Measurements from ENCODE around the gene ENKD1. TPM values are rescaled to one million over a fixed set of nuclear protein-coding genes. Genes with fewer than 3 reads are reported as not detected.
A peak's percentile ranks its signal among the peaks of the same experiment; 100 is the strongest.

Gene ENKD1
- total and polyA plus RNA-seq, 5 experiments from 2014 or later = 1.5 to 8.4 (median 2.8) TPM

DNA sequence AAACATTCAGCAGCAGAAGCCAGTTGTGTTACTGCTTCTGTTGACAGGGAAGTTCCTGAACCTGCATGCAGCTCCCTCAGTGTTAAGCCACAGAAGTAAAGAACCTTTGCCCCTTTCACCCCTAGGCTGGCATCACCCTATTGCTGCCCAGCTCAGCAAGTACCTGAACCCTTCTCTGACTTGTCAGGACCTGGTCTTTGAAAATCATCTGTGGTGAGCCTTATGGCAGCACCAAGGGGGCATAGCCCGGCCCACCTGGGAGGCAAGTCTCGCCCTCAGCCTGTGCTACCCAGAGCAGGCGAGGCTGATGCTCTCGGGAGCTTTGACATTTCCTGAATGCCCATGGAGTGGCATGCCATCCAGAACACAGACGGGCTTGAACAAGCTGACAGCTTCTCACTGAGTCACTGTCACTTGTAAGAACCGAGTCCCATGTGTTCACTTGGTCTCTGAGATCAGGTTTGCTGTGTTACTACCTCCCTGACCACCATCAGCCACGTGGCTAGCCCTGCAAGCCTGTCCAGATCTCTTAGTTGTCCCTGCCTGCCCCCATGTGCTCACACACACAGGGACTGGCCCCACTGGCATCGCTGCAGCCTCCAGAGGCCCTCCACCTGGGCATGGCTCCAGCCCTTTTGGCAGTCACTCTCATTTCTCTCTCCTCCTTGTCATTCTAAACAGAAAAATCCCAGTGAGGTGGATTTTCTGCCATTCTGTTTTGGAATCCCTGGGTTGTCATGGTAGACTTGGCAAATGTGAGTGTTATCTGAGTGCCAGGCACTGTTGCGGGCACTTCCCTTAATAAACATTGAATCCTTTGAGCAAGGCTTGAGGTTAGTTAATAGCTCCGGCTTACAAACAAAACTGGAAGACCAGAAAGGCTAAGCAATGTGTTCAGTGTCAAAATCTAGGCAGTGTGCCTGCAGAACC, 24.5 kb downstream of the ENKD1 start:
- peaks cover 4 to 21% (median 16%) of the 10 kb centered on the region in 4 donors for H3K4me1 Mint-ChIP-seq
- H3K36me3 Mint-ChIP-seq = peaks cover 4 to 27% (median 6%) of the 10 kb centered on the region in 3 donors
- no peaks in the 10 kb centered on the region for H3K27me3 Mint-ChIP-seq
- H3K4me3 Mint-ChIP-seq = no peak overlapping the region
- POLR2A ChIA-PET = interaction anchor here (0.6 to 7.2 kb wide), 3 partner anchors 36 to 95 kb away, joined by 5 to 125 read pairs (median 92); partner anchors contain the start of gene CTCF
- ATAC-seq = no peak
- DNase-seq = no peak
- H3K9me3 Mint-ChIP-seq = no peaks in the 10 kb centered on the region
- H3K27ac Mint-ChIP-seq = peak overlapping the region in 2 of 10 donors; percentile 4 to 53

DNA sequence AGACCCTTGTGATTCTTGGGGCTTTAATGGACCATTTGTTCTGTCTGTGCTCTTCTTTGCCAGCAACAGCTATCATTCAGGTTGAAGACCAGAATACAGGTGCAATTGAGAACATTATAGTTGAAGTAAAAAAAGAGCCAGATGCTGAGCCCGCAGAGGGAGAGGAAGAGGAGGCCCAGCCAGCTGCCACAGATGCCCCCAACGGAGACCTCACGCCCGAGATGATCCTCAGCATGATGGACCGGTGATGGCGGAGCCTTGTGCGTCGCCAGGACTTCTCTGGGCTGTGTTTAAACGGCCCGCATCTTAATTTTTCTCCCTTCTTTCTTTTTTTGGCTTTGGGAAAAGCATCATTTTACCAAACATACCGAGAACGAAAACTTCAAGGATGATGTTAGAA, 28.9 kb downstream of the ENKD1 start:
- H3K27ac Mint-ChIP-seq = peak overlapping the region in 1 of 10 donors; percentile 9
- no peak for ATAC-seq
- H3K9me3 Mint-ChIP-seq = no peaks in the 10 kb centered on the region
- no peak for DNase-seq
- no peaks in the 10 kb centered on the region for H3K27me3 Mint-ChIP-seq
- H3K4me1 Mint-ChIP-seq = no peaks in the 10 kb centered on the region
- peaks cover 6 to 69% (median 9%) of the 10 kb centered on the region in 3 donors for H3K36me3 Mint-ChIP-seq
- H3K4me3 Mint-ChIP-seq = no peak overlapping the region
- POLR2A ChIA-PET = no interaction called here

DNA sequence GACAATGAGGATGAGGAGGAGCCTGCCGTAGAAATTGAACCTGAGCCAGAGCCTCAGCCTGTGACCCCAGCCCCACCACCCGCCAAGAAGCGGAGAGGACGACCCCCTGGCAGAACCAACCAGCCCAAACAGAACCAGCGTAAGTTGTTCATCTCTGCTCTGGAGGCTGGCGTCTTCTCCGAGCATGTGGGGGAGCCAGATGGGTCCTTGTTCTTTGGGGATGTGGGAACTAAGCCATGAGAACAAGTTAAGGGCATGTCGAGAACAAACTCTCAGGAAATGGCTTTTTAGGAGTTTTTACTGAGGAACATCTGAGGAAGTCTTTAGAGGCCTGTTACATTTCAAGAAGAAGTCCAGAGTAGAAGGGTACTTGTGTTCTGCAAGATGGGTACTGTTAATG, 29.8 kb downstream of the ENKD1 start:
- no peak for ATAC-seq
- Mint-ChIP-seq H3K9me3 (no peaks in the 10 kb centered on the region), H3K4me1 (no peaks in the 10 kb centered on the region), H3K4me3 (no peak overlapping the region), H3K36me3 (peaks cover 6 to 78% (median 11%) of the 10 kb centered on the region in 3 donors), H3K27me3 (no peaks in the 10 kb centered on the region), H3K27ac (peak overlapping the region in 3 of 10 donors; percentile 33 to 87 (median 73))
- DNase-seq = no peak
- POLR2A ChIA-PET = no interaction called here

DNA sequence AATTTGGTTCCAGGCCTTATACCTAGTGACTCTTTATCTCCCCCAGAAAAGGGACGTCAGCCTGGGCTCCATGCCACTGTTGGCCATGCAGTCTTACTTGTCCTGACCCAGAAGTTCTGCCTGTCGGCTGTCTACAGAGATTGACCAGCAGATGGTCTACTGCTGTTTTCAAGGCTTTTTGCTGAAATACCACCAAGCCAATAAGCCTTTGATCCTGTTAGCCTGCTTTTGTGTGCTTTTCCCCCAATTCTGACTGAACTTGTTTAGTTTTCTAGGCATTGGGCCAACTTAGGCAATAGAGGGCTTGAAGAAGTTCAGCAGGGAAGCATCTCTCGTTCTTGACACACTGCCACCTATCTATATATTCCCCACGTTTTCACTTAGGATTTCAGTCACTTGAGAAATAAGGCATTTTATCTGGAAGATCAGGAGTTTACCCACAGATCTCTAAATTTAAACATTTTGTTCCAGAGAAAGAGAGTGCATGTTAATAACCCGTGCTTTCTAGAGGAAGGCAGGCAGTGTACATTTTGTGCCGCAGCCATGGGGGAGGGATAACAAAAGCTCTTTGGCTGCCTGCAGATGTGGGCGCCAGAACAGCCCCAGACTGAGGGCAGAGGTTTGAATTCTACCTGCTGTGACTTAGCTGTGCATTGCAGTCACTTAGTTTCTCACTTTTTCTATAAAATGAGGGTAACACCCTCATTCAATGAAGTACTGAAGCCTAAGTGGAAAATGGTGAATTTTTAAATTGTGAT, 34.0 kb downstream of the ENKD1 start:
- no peaks in the 10 kb centered on the region for H3K9me3 Mint-ChIP-seq
- no peak for ATAC-seq
- H3K27ac Mint-ChIP-seq = peak overlapping the region in 6 of 10 donors; percentile 12 to 78 (median 56)
- no peak for DNase-seq
- peaks cover 0 to 96% (median 15%) of the 10 kb centered on the region in 3 donors for H3K36me3 Mint-ChIP-seq
- no peak overlapping the region for H3K4me3 Mint-ChIP-seq
- peaks cover 0 to 2% (median 0%) of the 10 kb centered on the region in 4 donors for H3K4me1 Mint-ChIP-seq
- POLR2A ChIA-PET = no interaction called here
- no peaks in the 10 kb centered on the region for H3K27me3 Mint-ChIP-seq

DNA sequence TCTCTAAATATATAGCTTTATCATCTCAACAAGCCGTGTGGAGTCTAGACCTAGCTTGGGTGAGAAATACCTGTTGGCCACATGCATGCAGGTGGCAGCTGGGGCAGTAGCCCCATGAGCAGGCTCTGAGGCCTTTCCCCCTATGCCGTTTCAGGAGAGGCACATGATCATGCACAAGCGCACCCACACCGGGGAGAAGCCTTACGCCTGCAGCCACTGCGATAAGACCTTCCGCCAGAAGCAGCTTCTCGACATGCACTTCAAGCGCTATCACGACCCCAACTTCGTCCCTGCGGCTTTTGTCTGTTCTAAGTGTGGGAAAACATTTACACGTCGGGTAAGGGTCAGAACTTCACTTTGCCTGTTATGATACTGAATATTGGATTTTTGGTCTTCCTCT, 38.3 kb downstream of the ENKD1 start:
- ATAC-seq (no peak), DNase-seq (no peak)
- POLR2A ChIA-PET = interaction anchor here (1.5 to 1.9 kb wide), 2 partner anchors 65 to 81 kb away, joined by 3 to 5 read pairs; no protein-coding TSS in a partner anchor
- Mint-ChIP-seq H3K27me3 (no peaks in the 10 kb centered on the region), H3K27ac (no peak overlapping the region), H3K4me3 (no peak overlapping the region), H3K4me1 (peaks cover 0 to 4% (median 0%) of the 10 kb centered on the region in 4 donors), H3K9me3 (no peaks in the 10 kb centered on the region), H3K36me3 (peaks cover 0 to 92% (median 10%) of the 10 kb centered on the region in 3 donors)

DNA sequence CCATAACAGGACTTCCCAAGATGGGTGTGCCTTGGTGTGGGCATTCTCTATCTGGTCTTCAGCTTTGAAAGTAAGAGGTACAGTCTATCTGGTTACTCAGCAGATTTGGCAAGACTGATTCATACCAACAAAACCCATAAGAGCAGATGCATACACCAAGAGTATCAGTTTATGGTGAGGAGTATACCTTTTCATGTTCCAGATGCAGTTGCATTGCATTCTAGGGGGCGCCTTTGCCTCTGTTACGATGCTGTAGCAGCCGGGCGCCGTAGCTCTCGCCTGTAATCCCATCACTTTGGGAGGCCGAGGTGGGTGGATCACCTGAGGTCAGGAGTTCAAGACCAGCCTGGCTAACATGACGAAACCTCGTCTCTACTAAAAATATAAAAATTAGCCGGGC, 52.7 kb downstream of the ENKD1 start:
- Mint-ChIP-seq H3K4me1 (peaks cover 0 to 4% (median 2%) of the 10 kb centered on the region in 4 donors), H3K4me3 (no peak overlapping the region), H3K27me3 (no peaks in the 10 kb centered on the region), H3K27ac (no peak overlapping the region), H3K9me3 (no peaks in the 10 kb centered on the region), H3K36me3 (peaks cover 0 to 85% (median 10%) of the 10 kb centered on the region in 3 donors)
- DNase-seq = no peak
- POLR2A ChIA-PET = interaction anchor here (0.7 to 1.0 kb wide), 2 partner anchors 50 to 936 kb away, joined by 3 to 4 read pairs; no protein-coding TSS in a partner anchor
- ATAC-seq = no peak

Other genes starting within 250 kb of the ENKD1 start
- gene HSD11B2, start 235.6 kb downstream of the ENKD1 start, total RNA-seq = not detected
- not detected for gene HSD11B2, start 235.6 kb downstream of the ENKD1 start, polyA plus RNA-seq
- gene ATP6V0D1, start 185.6 kb downstream of the ENKD1 start, total RNA-seq = 10 to 100 TPM; 33.3 to 35.1 TPM
- 10 to 100 TPM; 74.7 to 89.6 (median 77.5) TPM for gene ATP6V0D1, start 185.6 kb downstream of the ENKD1 start, polyA plus RNA-seq
- not detected for gene AGRP, start 183.2 kb downstream of the ENKD1 start, total RNA-seq
- not detected for gene AGRP, start 183.2 kb downstream of the ENKD1 start, polyA plus RNA-seq
- gene RIPOR1, start 137.9 kb downstream of the ENKD1 start, total RNA-seq = 10 to 100 TPM; 50.1 to 57.2 TPM
- 1 to 10 TPM; 1.5 to 3.0 (median 2.3) TPM for gene RIPOR1, start 137.9 kb downstream of the ENKD1 start, polyA plus RNA-seq
- 10 to 100 TPM; 67.5 to 67.6 TPM for gene CTCF, start 104.2 kb downstream of the ENKD1 start, total RNA-seq
- 10 to 100 TPM; 37.1 to 61.1 (median 51.9) TPM for gene CTCF, start 104.2 kb downstream of the ENKD1 start, polyA plus RNA-seq
- gene CARMIL2, start 21.6 kb downstream of the ENKD1 start, total RNA-seq = 100 to 1,000 TPM; 184 to 189 TPM
- gene CARMIL2, start 21.6 kb downstream of the ENKD1 start, polyA plus RNA-seq = 10 to 100 TPM; 12.8 to 28.7 (median 13.3) TPM
- 10 to 100 TPM; 41.8 to 46.6 TPM for gene ACD, start 6.5 kb downstream of the ENKD1 start, total RNA-seq
- 10 to 100 TPM; 24.6 to 38.1 (median 28.2) TPM for gene ACD, start 6.5 kb downstream of the ENKD1 start, polyA plus RNA-seq
- 1 to 10 TPM; 4.3 to 6.0 TPM for gene PARD6A, start 5.8 kb downstream of the ENKD1 start, total RNA-seq
- 10 to 100 TPM; 10.6 to 13.3 (median 11.2) TPM for gene PARD6A, start 5.8 kb downstream of the ENKD1 start, polyA plus RNA-seq
- gene C16orf86, start 64 bp upstream of the ENKD1 start, total RNA-seq = 1 to 10 TPM; 4.7 to 6.1 TPM
- gene C16orf86, start 64 bp upstream of the ENKD1 start, polyA plus RNA-seq = 1 to 10 TPM; 4.3 to 5.1 (median 4.3) TPM
- 10 to 100 TPM; 12.7 to 13.0 TPM for gene GFOD2, start 52.6 kb upstream of the ENKD1 start, total RNA-seq
- gene GFOD2, start 52.6 kb upstream of the ENKD1 start, polyA plus RNA-seq = 10 to 100 TPM in 1 of 3 donors, 1 to 10 TPM in 2; 6.0 to 10.9 (median 6.5) TPM
- 10 to 100 TPM; 18.5 to 23.6 TPM for gene RANBP10, start 139.8 kb upstream of the ENKD1 start, total RNA-seq
- gene RANBP10, start 139.8 kb upstream of the ENKD1 start, polyA plus RNA-seq = 10 to 100 TPM in 1 of 3 donors, 1 to 10 TPM in 2; 5.8 to 13.8 (median 6.3) TPM
- 1 to 10 TPM; 1.0 to 1.2 TPM for gene TSNAXIP1, start 140.1 kb upstream of the ENKD1 start, total RNA-seq
- gene TSNAXIP1, start 140.1 kb upstream of the ENKD1 start, polyA plus RNA-seq = under 1 TPM in 1 of 3 donors, not detected in 2; 0.14 TPM
- gene THAP11, start 175.6 kb upstream of the ENKD1 start, total RNA-seq = 10 to 100 TPM; 63.8 to 63.9 TPM
- gene THAP11, start 175.6 kb upstream of the ENKD1 start, polyA plus RNA-seq = 100 to 1,000 TPM; 132 to 158 (median 143) TPM
- 10 to 100 TPM; 37.0 to 40.6 TPM for gene NUTF2, start 180.2 kb upstream of the ENKD1 start, total RNA-seq
- 100 to 1,000 TPM; 109 to 124 (median 114) TPM for gene NUTF2, start 180.2 kb upstream of the ENKD1 start, polyA plus RNA-seq
- 100 to 1,000 TPM; 108 to 117 TPM for gene CENPT, start 180.9 kb upstream of the ENKD1 start, total RNA-seq
- gene CENPT, start 180.9 kb upstream of the ENKD1 start, polyA plus RNA-seq = 10 to 100 TPM; 11.8 to 17.8 (median 13.1) TPM
- gene EDC4, start 206.3 kb upstream of the ENKD1 start, total RNA-seq = 100 to 1,000 TPM; 123 to 136 TPM
- 10 to 100 TPM; 22.7 to 44.0 (median 40.8) TPM for gene EDC4, start 206.3 kb upstream of the ENKD1 start, polyA plus RNA-seq
- 1 to 10 TPM; 2.6 to 5.3 TPM for gene NRN1L, start 218.1 kb upstream of the ENKD1 start, total RNA-seq
- gene NRN1L, start 218.1 kb upstream of the ENKD1 start, polyA plus RNA-seq = not detected
- gene PSKH1, start 226.5 kb upstream of the ENKD1 start, total RNA-seq = 10 to 100 TPM; 26.6 to 28.6 TPM
- 10 to 100 TPM; 20.8 to 34.5 (median 22.2) TPM for gene PSKH1, start 226.5 kb upstream of the ENKD1 start, polyA plus RNA-seq

Data from naive thymus-derived CD8-positive, alpha-beta T cell (primary cell).